Spleen (tissue), 7 donors: ENCODE measurements around the gene MBNL1.

Experiments
- CTCF ChIP-seq, 11 experiments: fragments of 200-600 bp in 7 of 11; fragments of 450-650 bp in 4 of 11; sonication (generic) in 4 of 11; IDR thresholded peaks in 8 of 11; conservative IDR thresholded peaks in 3 of 11; 1 replicate in 7 of 11; 2 replicates in 4 of 11; pipeline versions ENCODE4 v1.4.0 to v1.8.0; 2016 to 2021; ENCODE audit warnings: antibody characterized with exemption in 11 of 11, inconsistent platforms in 4 of 11, mild to moderate bottlenecking in 1 of 11
- POLR2AphosphoS5 ChIP-seq, 3 donors: sonication (generic); formaldehyde crosslinking; IDR thresholded peaks; one replicate each; pipeline ENCODE4 v1.5.1; 2017; ENCODE audit warnings: antibody characterized with exemption in 3 of 3
- donor health status: DM: no; HTN: no; CAD: no; lungs with moderate emphysema.
- donor health status: DM: no; HTN: no; CAD: no.
- donor health status: DM: no; HTN: no; CAD: no.

DNA sequence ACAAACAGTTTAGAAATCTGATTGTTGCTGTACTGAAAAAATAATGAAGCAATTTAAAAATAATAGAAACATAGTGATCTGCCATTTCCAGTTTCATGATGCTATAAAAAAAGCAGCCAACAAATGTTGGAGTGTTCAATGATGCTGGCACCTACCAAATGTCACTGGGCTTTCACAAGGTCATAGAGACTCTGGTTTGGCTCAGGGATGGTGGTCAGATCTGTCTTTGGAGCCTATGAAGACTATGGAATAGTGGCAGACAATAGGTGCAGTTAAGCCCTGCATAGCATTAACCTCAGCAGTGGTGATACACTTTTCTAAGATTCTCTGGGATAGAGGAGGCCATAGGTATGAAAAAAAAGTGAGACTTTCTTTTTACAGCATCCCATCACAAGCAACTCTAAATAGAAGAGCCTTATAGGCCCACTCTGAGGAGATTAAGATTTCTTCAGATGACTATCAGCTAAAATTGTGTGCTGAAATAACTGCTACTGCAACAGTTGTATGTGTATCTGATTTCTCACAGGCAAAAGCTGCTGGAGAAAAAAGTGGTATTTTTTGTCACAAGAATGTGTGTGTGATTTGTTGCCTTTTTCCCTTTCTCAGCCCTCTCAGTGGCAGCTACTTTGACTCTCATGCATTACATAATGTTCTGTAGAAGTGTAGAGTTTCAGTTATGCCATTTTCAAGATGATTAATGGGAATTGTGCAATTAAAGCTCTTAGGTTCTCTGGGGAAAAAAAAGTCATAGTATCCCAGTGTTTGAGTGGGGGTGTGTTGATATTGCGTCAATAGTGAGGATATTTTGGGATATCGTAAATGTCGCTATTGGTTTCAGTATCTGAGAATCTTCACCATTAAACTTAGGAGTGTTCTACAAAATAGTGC is 137.4 kb downstream of the MBNL1 start:
- no peak for TF ChIP-seq CTCF (IDR thresholded peaks at IDR 0.05 in 8 of 11, conservative IDR thresholded peaks at IDR 0.05 in 3 of 11)
- no peak for TF ChIP-seq POLR2AphosphoS5 (IDR thresholded peaks at IDR 0.05)
